Activated T-cell treated with anti-CD3 and anti-CD28 coated beads, Interleukin-2, amount 50 U/mL, for 24 hours (primary cell): ENCODE results near the gene APOL6.

ENCODE experiments used
- DNase-seq: peaks from one replicate; pipeline ENCODE4 v3.0.0-alpha.2; 2020
- H3K27ac Mint-ChIP-seq: 2 replicates; pipeline ENCODE4 v1.8.0; 2020; ENCODE audit warnings: mild to moderate bottlenecking, mixed read lengths
- H3K27me3 Mint-ChIP-seq: 2 replicates; pipeline ENCODE4 v1.8.0; 2020; ENCODE audit warnings: mixed read lengths
- H3K36me3 Mint-ChIP-seq: 2 replicates; pipeline ENCODE4 v1.8.0; 2020; ENCODE audit warnings: low read depth, mixed read lengths
- H3K4me1 Mint-ChIP-seq: 2 replicates; pipeline ENCODE4 v1.8.0; 2020; ENCODE audit warnings: low read depth, mixed read lengths
- H3K4me3 Mint-ChIP-seq: 2 replicates; pipeline ENCODE4 v1.8.0; 2020; ENCODE audit warnings: mild to moderate bottlenecking, moderate library complexity, mixed read lengths
- H3K9me3 Mint-ChIP-seq: 2 replicates; pipeline ENCODE4 v1.8.0; 2020; ENCODE audit warnings: mixed read lengths

The APOL6 gene

GRCh38 chr22:35648066-35649025, at the start of gene APOL6:
APOL6 (plus strand) TSS chr22:35648446; CDS start chr22:35656426, 7,980 bp downstream.
- H3K4me3 Mint-ChIP-seq, result peak within 1 kb of the TSS; percentile 96
- no peaks in the 10 kb centered on the region for H3K27me3 Mint-ChIP-seq
- peak; percentile 76 for DNase-seq
- H3K36me3 Mint-ChIP-seq, result peaks cover 44% of the 10 kb centered on the region
- H3K4me1 Mint-ChIP-seq, result peaks cover 52% of the 10 kb centered on the region
- peak within 1 kb of the TSS; percentile 100 for H3K27ac Mint-ChIP-seq
- peaks cover 4% of the 10 kb centered on the region for H3K9me3 Mint-ChIP-seq

GRCh38 chr22:35599364-35599763, 48.9 kb upstream of the APOL6 start:
- DNase-seq, result no peak
- Mint-ChIP-seq H3K36me3 (no peaks in the 10 kb centered on the region), H3K27ac (no peak overlapping the region), H3K4me1 (peaks cover 4% of the 10 kb centered on the region), H3K4me3 (no peak overlapping the region), H3K9me3 (no peaks in the 10 kb centered on the region), H3K27me3 (no peaks in the 10 kb centered on the region)

- no peaks in the 10 kb centered on the region for H3K9me3 Mint-ChIP-seq
- DNase-seq, result no peak
- H3K4me3 Mint-ChIP-seq, result no peak overlapping the region
- no peaks in the 10 kb centered on the region for H3K36me3 Mint-ChIP-seq
- H3K4me1 Mint-ChIP-seq, result peaks cover 15% of the 10 kb centered on the region
- no peaks in the 10 kb centered on the region for H3K27me3 Mint-ChIP-seq
- no peak overlapping the region for H3K27ac Mint-ChIP-seq
These were observed 47.8 kb upstream of the APOL6 start for GRCh38 chr22:35600476-35600875.

- no peaks in the 10 kb centered on the region for H3K36me3 Mint-ChIP-seq
- H3K4me3 Mint-ChIP-seq, result no peak overlapping the region
- no peak for DNase-seq
- H3K27ac Mint-ChIP-seq, result no peak overlapping the region
- H3K9me3 Mint-ChIP-seq, result no peaks in the 10 kb centered on the region
- H3K27me3 Mint-ChIP-seq, result peaks cover 1% of the 10 kb centered on the region
- peaks cover 16% of the 10 kb centered on the region for H3K4me1 Mint-ChIP-seq
These were observed 47.1 kb upstream of the APOL6 start for GRCh38 chr22:35601013-35601580.

DNA sequence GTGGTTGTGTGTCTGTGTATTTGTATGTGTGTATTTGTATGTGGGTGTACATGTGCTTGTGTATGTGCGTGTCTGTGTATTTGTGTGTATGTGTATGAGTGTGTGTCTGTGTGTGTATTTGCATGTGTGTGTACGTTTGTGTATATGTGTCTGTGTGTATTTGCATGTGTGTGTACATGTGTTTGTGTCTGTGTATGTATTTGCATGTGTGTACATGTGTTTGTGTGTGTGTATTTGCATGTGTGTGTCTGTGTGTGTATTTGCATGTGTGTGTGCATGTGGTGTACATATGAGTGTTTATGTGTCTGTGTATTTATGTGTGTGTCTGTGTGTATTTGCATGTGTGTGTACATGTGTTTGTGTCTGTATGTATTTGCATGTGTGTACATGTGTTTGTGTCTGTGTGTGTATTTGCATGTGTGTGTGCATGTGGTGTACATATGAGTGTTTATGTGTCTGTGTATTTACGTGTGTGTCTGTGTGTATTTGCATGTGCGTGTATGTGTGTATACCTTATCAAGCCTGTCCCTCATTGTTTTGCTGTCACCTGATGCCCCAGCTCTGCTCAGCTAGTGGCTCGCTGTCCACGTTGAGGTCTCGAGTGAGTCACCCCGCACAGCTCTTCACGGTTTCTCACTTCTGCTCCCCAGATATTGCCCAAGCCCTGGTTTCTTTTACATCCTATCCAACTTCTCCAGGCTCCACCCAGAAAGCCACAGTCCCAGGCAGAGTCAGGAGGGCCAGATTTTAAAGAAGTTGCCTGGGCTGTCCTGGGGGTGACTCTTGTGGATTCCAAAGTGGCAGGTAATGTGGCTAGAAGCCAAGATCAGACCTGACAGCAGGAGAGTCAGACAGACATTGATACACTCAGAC, 46.3 kb upstream of the APOL6 start:
- Mint-ChIP-seq H3K27ac (no peak overlapping the region), H3K9me3 (no peaks in the 10 kb centered on the region), H3K4me1 (peaks cover 16% of the 10 kb centered on the region), H3K36me3 (no peaks in the 10 kb centered on the region), H3K27me3 (peaks cover 10% of the 10 kb centered on the region), H3K4me3 (no peak overlapping the region)
- DNase-seq, result no peak

DNA sequence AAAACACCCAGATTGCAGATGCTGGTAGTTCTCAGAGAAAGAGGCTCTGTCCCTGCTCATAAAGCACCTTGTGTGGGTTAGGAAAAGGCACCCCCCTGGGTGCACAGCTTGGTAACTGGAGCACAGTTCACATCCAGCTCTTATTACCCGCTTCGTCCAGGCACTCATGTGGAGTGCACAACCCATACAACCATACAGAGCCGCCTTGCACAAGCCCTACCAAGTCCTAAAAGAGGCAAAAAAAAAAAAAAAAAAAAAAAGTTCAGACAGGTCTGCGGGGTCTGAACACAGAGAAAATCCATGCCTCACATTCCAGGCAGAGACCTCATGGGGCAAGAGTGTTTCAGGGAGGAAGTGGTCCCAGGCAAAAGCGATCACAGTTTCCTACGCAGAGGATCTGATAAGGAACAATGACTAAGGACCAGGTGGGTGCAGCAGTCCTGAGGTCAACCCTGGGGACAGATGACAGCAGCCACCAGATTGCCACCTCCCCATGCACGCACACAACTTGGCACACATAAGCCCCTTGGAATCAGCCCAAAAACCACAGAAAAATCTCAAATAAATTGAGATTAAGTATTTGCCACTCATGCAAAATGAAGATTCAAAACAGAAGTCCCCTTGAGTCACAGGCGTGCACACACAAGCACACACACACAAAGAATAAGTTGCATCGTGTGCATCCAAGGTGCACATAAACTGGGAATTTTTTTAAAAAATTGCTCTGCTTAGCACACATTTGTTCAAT, 43.5 kb upstream of the APOL6 start:
- H3K27ac Mint-ChIP-seq, result no peak overlapping the region
- no peaks in the 10 kb centered on the region for H3K9me3 Mint-ChIP-seq
- peaks cover 21% of the 10 kb centered on the region for H3K27me3 Mint-ChIP-seq
- H3K4me1 Mint-ChIP-seq, result peaks cover 16% of the 10 kb centered on the region
- no peak overlapping the region for H3K4me3 Mint-ChIP-seq
- no peak for DNase-seq
- H3K36me3 Mint-ChIP-seq, result no peaks in the 10 kb centered on the region

- Mint-ChIP-seq H3K36me3 (no peaks in the 10 kb centered on the region), H3K9me3 (no peaks in the 10 kb centered on the region), H3K27ac (no peak overlapping the region), H3K4me3 (no peak overlapping the region), H3K4me1 (peaks cover 16% of the 10 kb centered on the region), H3K27me3 (peaks cover 25% of the 10 kb centered on the region)
- no peak for DNase-seq
These were observed 42.9 kb upstream of the APOL6 start for GRCh38 chr22:35605369-35605680.

GRCh38 chr22:35605851-35606481, 42.3 kb upstream of the APOL6 start:
- no peak overlapping the region for H3K27ac Mint-ChIP-seq
- no peak for DNase-seq
- no peaks in the 10 kb centered on the region for H3K9me3 Mint-ChIP-seq
- H3K4me1 Mint-ChIP-seq, result peaks cover 16% of the 10 kb centered on the region
- H3K36me3 Mint-ChIP-seq, result no peaks in the 10 kb centered on the region
- no peak overlapping the region for H3K4me3 Mint-ChIP-seq
- peaks cover 30% of the 10 kb centered on the region for H3K27me3 Mint-ChIP-seq

- no peak for DNase-seq
- H3K4me1 Mint-ChIP-seq, result peaks cover 24% of the 10 kb centered on the region
- peaks cover 30% of the 10 kb centered on the region for H3K27me3 Mint-ChIP-seq
- H3K9me3 Mint-ChIP-seq, result no peaks in the 10 kb centered on the region
- no peaks in the 10 kb centered on the region for H3K36me3 Mint-ChIP-seq
- no peak overlapping the region for H3K27ac Mint-ChIP-seq
- H3K4me3 Mint-ChIP-seq, result no peak overlapping the region
These were observed 41.3 kb upstream of the APOL6 start for GRCh38 chr22:35606916-35607315.

DNA sequence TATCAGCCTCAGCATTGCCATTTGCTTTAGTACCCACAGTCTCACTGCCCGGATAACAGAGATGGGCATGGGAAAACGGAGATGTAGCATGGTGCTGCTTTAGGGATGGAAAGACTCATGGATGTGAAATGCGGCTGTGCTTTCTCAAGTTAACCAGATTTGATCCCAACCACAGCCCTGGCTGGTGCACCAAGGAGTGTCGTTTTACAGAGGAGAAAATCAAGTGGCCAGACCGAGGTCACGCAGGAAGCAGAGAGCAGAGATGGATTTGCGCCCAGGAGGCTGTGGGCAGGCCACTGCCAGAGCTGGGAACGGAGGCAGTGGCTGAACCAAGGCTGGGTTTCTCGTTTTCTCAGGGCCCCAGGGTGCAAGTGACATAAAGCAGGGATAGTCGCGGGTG, 40.2 kb upstream of the APOL6 start:
- no peak for DNase-seq
- H3K4me3 Mint-ChIP-seq, result no peak overlapping the region
- no peak overlapping the region for H3K27ac Mint-ChIP-seq
- peaks cover 30% of the 10 kb centered on the region for H3K27me3 Mint-ChIP-seq
- peaks cover 24% of the 10 kb centered on the region for H3K4me1 Mint-ChIP-seq
- H3K36me3 Mint-ChIP-seq, result no peaks in the 10 kb centered on the region
- no peaks in the 10 kb centered on the region for H3K9me3 Mint-ChIP-seq

DNA sequence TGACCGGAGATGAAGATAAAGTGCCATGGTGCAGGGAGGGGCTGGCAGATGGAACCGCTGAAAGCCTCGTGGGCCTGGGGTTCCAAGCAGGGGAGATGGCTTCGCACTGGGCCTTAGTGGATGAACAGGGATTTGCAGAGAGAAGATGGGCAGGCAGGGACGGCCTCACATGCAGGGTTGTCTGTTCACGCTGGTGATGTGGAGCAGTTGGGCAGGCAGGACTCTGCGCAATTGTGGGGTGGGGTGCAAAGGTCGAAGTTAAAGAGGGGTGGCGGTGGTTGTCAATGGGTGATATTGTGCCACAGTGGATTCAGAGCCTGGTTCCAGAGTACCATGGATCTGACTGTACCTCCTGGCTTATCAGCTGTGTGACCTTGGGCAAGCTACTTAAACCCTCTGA, 39.0 kb upstream of the APOL6 start:
- Mint-ChIP-seq H3K4me1 (peaks cover 22% of the 10 kb centered on the region), H3K4me3 (no peak overlapping the region), H3K9me3 (no peaks in the 10 kb centered on the region), H3K27me3 (peaks cover 30% of the 10 kb centered on the region), H3K27ac (no peak overlapping the region), H3K36me3 (no peaks in the 10 kb centered on the region)
- no peak for DNase-seq

DNA sequence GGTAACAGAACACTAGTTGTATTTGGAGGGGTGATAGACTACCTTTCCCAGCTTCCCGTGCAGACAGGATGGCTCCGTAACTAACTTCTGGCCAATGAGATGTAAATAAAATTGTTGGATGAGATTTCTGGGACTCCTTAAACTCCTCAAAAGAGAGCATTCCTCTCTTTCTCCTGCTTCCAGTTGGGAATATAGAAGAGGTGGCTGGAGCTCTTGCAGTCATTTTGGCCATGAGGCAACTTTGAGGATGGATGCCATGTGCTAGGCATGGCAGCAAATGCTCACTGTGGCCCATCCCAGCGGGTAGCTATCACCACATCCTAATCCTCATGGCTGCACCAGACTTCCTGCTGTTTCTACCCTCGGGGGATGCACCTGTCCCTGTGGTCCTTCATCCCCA, 38.5 kb upstream of the APOL6 start:
- Mint-ChIP-seq H3K4me1 (peaks cover 17% of the 10 kb centered on the region), H3K27me3 (peaks cover 30% of the 10 kb centered on the region), H3K27ac (no peak overlapping the region), H3K4me3 (no peak overlapping the region), H3K36me3 (no peaks in the 10 kb centered on the region), H3K9me3 (no peaks in the 10 kb centered on the region)
- no peak for DNase-seq

- DNase-seq, result no peak
- no peaks in the 10 kb centered on the region for H3K36me3 Mint-ChIP-seq
- no peaks in the 10 kb centered on the region for H3K9me3 Mint-ChIP-seq
- H3K4me1 Mint-ChIP-seq, result peaks cover 14% of the 10 kb centered on the region
- peaks cover 30% of the 10 kb centered on the region for H3K27me3 Mint-ChIP-seq
- no peak overlapping the region for H3K27ac Mint-ChIP-seq
- no peak overlapping the region for H3K4me3 Mint-ChIP-seq
These were observed 37.5 kb upstream of the APOL6 start for GRCh38 chr22:35610741-35611140.
